OCI-M1 (cell line): ENCODE measurements around the gene C2orf72.
A peak's percentile ranks its signal among the peaks of the same experiment; 100 is the strongest.
"Not testable (repeated sequence)": the region's sequence is repeated elsewhere in the genome, so short reads cannot be mapped to it uniquely, and the experiment has no call there.

ENCODE experiments used
- DNase-seq: peaks from one replicate; lab custom pipeline; 2025; lab: John Stamatoyannopoulos, UW

Gene C2orf72

GRCh38 chr2:231015478-231015877, 21.8 kb upstream of the C2orf72 start:
- DNase-seq = no peak

GRCh38 chr2:231015926-231016325, 21.4 kb upstream of the C2orf72 start:
- no peak for DNase-seq

- peak; percentile 25 for DNase-seq
Measured at GRCh38 chr2:231016566-231017230, 20.6 kb upstream of the C2orf72 start.

DNA sequence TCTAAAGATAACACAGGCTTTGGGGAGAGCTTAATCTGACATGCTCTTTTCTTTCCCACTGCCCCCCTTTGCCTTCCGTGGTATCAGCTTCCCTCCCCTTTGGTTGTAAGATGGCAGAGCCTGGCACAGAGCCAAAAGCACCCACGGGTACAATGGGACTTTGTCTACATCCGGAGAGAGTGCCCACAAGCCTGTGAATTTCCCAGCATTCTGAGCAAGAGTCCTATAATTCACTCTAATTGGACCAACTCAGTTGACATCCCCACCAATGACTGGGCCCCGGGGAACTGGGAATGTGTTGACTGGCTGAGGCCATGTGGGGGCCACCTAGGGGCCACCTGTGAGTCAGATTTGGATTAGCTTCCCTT, 20.1 kb upstream of the C2orf72 start:
- no peak for DNase-seq

- DNase-seq = no peak
Measured at GRCh38 chr2:231018184-231018583, 19.1 kb upstream of the C2orf72 start.

DNA sequence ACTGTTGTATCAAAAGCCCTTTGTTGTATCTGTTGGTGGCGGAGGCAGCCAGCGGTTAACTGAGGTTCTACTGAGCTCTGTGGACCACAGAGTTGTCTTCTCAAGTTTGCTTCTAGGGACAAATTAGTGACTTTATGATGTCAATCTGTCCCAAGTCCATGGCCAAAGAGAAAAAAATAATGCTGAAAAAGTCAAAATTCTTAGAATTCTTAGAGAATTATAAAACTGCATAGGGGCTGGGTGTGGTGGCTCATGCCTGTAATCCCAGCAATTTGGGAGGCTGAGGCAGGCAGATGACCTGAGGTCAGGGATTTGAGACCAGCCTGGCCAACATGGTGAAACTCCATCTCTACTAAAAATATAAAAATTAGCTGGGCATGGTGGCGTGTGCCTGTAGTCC, 12.3 kb upstream of the C2orf72 start:
- not testable (repeated sequence) for DNase-seq

GRCh38 chr2:231028889-231029288, 8.4 kb upstream of the C2orf72 start:
- DNase-seq = no peak

DNA sequence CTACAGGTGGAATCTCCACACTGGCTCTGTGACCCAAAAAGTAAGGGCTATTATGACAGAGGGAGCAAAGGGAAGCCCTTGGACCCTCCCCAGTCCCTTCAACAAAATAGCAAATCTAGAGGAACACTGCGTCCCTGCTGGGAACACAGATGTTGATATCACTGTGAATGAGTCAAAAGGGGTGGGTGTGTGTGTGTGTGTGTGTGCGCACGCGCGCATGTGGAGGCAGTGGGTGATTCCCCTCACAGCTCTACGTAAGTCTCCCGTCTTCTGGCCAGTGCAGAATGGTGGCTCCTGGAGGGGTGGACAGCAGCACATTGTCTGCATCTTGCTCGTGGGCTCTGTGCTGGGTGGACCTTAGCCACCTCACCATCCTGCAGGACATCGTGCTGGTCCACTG, 7.8 kb upstream of the C2orf72 start:
- DNase-seq = no peak

DNA sequence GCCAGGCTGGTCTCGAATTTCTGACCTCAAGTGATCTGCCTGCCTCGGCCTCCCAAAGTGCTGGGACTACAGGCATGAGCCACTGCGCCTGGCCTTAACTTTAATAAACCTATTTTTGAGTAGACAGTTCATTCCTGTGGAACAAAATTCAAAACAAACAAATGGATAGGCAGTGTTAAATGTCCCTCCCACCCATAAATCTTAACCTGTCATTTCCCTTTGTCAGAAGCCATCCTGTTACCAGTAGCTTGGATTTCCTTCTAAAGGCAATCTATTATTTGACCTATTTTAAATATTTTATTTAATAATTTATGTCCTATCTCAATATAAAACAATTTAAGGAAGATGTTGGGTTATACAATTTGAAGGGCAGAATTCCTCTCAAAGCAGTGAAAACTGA, 6.6 kb upstream of the C2orf72 start:
- no peak for DNase-seq

DNA sequence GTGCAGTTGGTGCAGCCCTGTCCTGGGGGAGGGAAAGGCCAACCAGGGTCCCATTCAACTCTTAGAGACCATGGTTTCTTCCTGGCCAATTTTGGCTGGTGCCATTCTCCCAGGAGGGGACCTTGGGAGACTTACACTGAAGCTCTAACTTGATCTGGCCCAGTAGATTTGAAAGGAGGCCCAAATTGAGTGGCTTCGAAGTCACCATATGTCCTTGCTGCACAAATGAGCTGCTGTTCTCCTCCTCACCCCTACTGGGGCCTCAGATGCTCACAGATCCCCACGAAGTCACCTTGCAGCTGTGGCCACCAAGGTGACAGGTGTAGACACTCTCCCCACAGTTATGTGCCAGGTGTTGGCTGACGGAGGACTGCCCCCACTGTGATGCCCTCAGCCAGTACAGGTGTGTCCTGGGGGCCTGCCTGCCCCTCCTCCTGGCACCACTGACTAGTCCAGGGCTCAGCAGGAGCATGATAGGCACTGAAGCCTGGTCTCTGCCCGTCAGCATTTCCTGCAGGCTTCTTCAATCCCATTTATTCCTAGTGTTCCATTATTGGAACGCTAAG, 4.7 kb upstream of the C2orf72 start:
- no peak for DNase-seq

DNA sequence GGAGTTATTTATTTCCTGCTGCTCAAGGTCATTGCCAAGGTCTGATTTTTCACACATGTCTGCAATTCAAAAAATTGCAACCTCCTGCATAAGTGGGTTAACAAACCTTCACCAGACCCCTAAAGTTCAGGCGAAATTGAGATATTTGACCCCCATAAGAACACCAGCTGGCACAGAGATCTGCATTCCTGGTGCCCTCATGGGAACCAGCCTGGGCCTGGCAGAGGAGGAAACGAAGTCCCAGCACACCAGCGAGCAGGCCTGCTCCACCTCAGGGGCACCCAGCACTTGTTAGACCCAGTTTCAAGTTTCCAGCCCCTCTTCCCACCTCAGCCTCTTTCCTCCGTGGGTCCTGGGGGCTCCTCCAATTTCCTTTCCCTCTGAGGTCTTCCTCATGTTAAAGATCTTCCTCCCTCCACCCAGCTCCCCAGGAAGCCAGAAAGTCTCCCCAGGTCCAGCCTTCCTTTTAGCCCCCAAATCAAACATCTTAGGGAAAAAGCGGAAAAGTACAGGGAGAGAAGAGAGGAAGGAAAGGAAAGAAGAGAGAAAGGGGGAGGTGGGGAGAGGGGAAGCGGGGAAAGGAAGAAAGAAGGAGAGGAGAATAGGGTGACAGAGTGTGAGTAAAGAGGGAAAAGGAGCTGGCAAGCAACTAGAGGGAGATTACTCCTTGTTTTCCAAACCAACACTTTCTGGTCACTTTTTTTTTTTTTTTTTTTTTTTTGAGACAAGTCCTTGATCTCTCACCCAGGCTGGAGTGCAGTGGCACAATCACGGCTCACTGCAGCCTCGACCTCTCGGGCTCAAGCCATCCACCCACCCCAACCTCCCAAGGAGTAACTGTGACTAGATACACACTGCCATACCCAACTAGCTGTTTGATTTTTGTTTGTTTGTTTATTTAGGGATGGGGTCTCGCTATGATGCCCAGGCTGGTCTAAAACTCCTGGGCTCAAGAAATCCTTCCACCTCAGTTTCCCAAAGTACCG, 3.9 kb upstream of the C2orf72 start:
- DNase-seq = no peak

DNA sequence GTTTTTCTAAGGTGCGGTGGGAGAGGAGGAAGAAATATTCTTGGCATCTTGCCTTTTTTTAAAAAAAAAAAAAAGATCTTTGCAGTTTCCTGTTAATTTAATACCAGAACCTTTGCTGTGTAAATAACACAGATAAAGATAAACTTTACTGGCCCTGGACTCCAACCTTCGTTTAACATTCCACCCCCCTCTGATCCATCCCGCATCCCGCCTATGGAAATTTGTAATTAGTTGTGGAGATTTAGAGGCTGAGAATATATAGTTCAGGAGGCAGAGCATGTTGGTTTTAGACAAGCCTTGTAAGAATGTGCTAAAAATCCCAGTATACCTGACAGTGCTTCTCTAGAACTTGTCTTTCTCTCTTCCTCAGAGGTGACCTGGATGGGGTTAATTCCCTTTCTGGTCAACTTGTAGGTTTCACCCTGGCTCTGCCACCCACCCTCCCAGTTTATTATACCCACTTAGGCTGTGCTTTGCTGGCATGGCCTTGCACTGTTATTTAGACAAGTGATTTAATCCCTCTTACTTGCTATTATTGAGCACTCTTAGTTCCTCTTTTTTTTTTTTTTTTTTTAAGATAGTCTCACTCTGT, 2.9 kb upstream of the C2orf72 start:
- peak; percentile 52 for DNase-seq

GRCh38 chr2:231036131-231036530, 1.2 kb upstream of the C2orf72 start:
- DNase-seq = no peak

GRCh38 chr2:231036578-231037106, 681 bp upstream of the C2orf72 start:
- no peak for DNase-seq

DNA sequence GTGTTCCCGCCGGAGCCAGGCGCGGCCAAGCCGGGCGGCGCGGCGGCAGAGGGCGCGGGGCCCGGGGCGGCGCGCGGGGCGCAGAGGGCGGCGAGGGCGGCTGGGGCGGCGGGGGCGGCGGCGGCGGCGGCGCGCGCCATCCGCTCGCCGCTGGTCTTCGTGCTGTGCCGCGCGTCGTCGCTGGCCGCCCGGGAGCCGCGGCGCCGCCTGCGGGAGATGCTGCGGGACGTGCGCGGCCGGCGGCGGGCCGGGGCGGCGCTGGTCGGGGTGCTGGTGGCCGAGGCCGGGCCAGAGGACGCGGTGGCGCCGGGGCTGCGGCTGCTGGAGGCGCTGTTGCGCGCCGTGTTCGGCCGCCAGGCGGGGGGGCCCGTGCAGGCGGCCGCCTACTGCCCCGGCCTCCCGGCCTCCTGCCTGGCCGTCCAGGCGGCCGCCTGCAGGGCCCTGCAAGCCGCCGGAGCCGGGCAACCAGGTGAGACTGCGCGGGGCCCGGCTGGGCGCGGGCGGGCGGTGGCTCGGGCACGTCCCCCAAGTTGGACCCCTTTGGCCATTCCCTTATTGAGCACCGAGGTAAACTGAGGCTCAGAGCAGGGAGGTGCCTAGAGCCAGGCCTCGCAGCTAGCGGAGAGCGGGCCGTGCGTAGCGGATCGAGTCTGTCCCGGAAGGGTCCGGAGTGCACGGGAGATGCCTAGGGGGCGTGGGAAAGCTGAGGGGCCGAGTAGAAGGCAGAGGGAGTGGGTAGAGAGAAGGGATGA, 584 bp downstream of the C2orf72 start:
- no peak for DNase-seq

DNA sequence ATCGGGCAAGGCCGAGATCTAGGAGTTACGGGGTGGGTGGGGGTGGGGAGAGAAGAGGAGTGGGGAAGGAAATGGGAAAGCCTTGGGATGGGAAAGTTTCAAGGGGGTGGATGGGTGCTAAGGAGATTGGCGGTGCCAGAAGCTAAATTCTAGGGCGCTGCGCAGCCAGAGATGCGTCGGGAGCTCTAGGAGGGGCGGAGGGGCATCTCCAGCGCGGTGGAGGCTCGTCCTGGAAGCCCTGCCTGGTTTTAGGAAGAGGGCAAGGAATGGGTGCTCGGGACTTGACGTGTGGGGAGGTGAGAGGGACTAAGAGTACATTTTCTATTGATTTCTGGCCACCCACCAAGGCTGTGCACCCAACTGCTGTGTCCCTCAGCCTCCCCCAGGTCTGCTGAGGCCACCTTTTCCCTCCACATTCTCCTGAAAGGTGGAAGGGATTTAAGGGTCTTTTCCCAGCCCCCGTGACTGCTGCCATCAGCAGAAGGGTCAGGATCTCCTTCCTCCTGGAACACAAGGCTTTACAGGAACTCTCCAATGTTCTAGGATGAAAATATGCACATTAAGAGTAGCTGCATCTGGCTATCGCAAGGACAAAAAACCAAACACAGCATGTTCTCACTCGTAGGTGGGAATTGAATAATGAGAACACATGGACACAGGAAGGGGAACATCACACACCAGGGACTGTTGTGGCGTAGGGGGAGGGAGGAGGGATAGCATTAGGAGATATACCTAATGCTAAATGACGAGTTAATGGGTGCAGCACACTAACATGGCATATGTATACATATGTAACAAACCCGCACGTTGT, 1.4 kb downstream of the C2orf72 start:
- no peak for DNase-seq

DNA sequence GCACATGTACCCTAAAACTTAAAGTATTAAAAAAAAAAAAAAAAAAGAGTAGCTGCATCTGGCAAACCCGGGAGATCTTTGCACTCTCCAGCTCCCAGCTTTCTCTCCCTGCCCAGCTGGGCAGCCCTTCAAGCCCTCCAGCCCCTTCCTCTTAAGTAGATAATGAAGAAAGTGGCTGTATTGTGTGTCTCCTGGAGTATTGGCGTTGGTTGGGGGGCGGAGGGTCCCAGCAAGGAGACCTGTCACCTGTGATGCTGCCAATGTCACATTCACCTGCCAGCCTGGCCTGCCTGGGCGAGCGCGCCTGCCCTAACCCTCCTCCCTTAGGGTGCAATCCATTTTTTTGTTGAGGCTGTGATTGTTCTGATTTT, 2.0 kb downstream of the C2orf72 start:
- no peak for DNase-seq

GRCh38 chr2:231039821-231040364, 2.6 kb downstream of the C2orf72 start:
- no peak for DNase-seq

DNA sequence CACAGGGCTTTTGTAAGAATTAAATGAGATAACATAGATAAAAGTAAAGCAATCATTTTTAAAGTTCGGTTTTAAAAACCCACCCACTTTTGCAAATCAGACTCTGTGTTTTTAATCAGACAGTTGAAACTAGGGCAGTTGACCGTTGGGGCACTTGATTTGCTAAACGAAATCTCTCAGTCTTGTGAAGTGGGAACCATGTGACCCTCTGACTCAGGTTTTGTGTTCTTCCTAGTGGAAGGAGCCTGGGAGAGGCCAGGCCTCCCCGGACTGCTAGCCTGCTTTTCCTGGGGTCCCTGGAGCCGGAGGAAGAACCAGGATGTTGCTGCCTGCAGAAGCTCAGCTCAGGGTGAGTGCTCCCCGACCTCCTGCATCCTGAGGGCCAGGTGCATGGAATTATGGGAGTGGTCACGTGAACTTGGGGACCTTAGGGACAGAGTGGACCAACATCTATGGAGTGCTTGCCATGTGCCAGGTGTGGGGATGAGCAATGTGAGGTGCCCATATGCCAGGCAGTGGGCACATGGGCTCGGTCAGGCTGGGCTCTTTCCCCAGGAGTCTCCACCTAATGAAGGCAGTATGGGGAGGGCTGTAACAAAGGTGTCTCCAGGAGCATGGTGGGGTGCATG, 3.9 kb downstream of the C2orf72 start:
- peak; percentile 48 for DNase-seq

- no peak for DNase-seq
Measured at GRCh38 chr2:231043796-231044195, 6.5 kb downstream of the C2orf72 start.
